ENCODE measurements around the gene BARX1.
"Not testable (repeated sequence)": the region's sequence is repeated elsewhere in the genome, so short reads cannot be mapped to it uniquely, and the experiment has no call there.

BARX1 gene

DNA sequence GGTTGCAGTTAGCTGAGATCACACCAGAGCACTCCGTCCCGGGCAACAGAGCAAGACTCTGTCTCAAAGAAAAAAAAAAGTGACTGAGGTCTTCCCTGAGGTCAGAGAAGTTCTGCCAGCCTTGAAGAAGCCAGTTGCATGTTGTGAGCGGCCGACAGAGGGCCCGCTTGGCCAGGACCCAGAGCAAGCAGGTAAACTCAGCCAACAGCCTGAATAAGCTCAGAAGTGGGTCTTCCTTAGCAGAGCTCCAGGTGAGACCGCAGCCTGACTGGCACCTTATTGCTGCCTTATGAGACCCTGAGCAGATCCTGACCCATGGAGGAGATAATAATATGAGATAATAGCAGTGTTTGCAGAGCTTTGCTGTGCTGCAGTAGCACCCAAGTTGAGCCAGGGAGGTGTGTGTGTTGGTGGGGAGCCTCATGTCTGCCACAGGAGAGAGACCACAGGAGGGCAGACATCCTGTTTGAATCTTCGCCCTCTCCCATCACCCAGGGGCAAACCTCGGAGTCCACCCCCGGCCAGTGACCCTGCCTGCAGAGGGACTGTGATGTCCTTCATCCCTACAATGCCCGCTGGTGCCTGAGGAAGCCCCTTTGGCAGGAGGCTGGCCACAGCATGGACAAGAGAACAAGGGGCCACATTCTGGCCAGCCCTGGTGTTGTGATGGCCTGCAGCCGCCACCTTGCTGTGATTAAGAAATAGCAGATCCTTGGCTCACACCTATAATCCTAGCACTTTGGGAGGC, 10.8 kb upstream of the BARX1 start:
- DNase-seq (ENCODE audit: low spot score): no peak

GRCh38 chr9:93964685-93965084, 9.5 kb upstream of the BARX1 start:
- no peak for DNase-seq (ENCODE audit: low spot score)

DNA sequence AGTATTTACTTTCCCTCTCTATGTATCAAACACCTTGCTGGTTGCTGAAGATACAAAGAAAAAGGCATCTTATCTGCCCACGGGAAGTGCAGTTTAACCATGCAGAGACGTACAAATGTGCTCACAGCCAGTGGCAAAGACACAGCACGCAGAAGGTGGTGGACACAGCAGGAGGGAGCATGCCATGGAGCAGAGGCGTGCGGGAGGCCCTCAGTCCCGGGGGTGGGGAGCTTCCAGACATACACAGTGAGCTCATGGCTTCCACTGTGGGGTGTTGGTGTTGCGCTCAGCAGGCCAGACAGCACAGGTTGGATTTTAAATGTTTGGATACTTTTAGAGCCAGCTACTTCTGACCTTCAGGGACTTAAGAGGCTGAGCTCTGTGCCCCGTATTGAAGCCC, 8.8 kb upstream of the BARX1 start:
- DNase-seq (ENCODE audit: low spot score): no peak

DNA sequence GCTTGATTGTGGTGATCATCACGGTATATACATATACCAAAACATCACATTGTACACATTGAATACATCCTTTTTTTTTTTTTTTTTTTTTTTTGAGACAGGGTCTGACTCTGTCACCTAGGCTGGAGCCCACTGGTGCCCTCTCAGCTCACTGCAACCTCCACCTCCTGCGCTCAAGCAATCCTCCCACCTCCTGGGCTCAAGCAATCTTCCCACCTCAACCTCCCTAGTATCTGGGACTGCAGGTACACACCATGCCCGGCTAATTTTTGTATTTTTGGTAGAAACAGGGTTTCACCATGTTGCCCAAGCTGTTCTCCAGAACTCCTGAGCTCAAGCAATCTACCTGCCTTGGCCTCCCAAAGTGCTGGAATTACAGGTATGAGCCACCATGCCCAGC, 8.3 kb upstream of the BARX1 start:
- DNase-seq (ENCODE audit: low spot score): not testable (repeated sequence)

DNA sequence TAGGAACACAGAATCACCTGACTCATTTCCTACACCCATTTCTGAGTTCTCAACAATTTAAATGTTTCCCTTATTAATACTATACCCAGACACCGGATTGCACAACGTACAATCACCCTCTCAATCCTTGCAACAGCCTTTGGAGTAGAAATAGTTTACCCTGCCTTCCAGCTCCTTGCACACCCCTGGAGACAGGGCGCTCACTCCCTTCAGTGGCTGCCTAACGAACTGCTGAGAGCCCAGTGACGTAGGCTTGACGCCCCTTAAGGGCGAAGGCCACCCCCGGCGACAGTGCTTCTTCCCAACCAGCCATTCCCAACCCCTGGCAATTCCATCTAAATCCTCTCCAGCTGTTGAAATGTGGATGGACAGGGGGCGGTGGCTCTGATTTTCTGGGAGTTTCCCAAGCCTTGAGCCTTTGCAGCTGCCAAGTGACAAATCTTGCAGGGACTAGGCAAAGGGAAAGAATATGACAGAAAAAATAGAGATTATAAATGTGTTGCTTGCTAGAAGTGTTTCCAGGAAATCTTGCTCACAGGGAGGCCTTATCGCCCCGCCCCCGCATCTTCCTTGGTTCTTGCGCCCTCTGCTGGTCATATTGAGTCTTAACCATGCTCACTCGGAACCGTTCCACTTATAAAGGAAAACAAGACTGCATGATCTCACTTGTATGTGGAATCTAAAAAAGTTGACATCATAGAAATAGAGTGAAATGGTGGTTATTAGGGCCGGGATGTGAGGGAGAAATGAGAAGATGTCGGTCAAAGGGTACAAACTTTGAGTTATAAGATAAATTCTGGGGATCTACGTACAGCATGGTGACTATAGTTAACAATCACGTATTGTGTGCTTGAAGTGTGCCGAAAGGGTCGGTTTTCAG, 7.6 kb upstream of the BARX1 start:
- DNase-seq (ENCODE audit: low spot score): peak; percentile 86

- no peak for DNase-seq (ENCODE audit: low spot score)
Observed at GRCh38 chr9:93962017-93962416, 6.9 kb upstream of the BARX1 start.

DNA sequence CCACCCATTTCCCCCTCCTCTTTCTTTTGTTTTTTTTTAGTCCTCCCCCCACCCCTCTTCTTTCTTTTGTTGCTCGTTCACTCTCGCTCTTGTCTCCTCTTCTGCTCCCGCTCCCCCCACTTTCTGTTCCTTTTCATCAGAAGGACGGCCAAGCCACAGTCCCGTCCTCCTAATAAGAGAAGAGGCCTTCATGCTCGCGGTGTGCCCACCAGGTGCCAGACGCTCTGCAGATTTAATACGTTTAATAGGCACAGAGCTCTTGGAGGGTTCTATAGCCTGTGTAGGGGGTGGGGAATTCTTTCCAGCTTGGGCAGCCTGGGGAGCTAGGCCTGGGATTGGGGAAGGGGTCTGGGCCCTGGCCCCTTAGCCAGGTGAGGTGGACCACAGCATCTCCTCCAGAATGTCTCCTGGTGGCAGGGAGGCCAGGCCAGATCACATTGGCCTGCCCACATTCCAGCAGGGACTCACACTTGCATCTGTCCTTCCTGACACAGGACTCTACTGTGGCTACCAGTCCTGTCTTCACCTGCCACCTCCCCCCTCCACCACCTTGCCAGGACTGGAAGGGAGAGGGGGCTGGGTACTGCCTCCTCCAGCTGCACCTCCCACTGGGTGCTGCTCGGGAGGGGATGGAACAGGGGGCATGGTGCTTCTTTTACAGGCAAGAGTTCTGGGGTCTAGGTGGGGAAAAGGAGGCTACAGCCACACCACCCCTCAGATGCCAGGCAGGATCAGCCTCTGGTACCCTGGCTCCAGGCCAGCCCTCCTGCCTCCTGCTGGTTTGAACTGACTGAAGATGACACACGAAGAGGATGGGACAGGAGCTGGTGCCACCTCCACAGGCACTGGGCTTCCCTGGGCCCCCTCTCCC, 6.1 kb upstream of the BARX1 start:
- no peak for DNase-seq (ENCODE audit: low spot score)

GRCh38 chr9:93960221-93960970, 5.2 kb upstream of the BARX1 start:
- DNase-seq (ENCODE audit: low spot score): no peak

DNA sequence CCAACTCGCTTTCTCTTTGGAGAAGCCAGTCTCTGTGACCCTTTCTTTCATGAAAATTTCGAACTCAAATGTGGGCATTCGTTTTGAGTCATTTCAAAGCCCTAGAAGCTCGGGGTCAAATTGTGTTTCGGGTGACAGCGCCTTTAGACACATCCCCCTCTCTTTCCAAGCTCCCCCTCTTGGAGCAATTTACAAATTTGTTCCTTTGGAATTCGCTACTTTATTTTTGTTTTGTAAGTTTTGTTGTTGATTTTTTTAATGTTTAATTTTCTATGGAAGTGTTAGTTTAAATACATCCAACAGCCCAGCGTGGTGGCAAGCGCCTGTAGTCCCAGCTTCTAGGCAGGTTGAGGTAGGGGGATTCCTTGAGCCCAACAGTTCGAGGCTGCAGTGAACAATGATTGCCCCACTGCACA, 4.6 kb upstream of the BARX1 start:
- no peak for DNase-seq (ENCODE audit: low spot score)

- DNase-seq (ENCODE audit: low spot score): no peak
Observed at GRCh38 chr9:93958819-93959682, 3.9 kb upstream of the BARX1 start.

DNA sequence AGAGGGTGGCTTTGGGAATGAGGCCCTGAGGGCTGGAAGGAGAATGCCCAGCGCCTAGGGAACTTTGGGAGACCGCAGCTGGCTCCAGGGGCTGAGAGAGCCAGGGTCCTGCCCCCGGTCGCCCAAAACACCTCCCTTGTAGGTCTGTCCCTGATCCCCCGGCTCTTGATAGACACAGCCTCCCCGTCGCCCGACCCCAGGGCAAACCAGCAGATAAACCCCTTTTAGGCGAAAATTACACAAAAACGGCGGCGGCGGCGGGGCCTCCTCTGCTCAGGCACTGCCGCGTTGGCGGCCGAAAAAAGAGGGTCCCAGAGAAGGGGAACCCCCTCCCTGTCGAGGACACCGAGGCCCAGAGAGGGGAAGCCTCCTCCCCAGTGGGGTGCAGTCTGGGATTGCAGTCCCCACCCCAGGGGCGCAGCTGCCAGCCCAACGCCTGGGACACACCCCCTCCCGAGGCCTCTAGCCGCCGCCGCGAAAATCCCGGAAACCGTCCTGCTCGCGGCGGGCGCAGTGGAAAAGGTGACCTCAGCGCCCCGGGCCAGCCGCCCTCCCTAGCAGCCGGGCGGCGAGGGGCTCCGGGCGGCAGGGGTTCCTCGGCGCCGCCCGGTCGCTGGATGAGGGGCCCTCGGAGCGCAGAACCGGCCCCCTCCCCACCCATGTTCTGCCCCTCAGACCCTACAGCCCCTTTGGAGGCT, 3.1 kb upstream of the BARX1 start:
- DNase-seq (ENCODE audit: low spot score): no peak

DNA sequence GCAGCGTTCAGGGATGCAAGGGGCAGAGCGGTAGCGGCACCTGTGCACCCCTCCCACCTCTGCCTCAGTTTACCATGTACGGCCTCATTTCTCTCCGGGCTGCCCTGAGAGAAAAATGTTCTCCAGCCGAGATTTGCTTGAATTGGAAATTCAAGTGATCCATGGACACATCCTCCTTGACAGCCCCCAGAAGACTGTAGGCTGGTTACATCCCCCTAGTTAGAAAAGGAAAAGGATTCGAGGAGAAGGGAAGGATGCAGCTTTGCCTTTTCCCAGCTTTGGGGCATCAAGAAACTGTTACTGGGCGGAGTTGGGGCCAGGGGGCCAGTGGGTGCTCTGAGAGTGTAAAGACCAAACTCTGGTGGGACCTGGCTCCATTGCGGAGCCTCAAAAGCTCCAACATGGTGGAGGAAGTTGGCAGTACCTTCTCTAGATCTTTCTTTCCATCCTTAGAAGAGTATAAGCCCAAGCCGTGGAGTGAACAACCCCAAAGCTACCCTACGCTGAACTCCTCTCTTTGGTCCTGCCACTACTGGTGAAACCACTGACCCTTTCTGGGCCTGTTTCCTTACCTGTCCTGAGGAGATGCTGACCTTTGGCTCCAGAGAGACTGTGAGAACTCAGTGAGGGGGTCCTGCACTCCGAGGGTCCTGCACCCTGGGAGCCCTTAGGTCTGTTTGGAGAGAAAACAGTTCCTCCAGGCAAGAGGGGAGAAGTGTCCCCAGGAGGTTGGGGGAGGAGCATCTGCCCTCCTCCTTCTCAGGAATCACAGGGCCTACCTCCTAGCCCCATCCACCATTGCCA, 1.0 kb upstream of the BARX1 start:
- DNase-seq (ENCODE audit: low spot score): no peak

- no peak for DNase-seq (ENCODE audit: low spot score)
Observed at GRCh38 chr9:93954434-93955061, 607 bp downstream of the BARX1 start.

DNA sequence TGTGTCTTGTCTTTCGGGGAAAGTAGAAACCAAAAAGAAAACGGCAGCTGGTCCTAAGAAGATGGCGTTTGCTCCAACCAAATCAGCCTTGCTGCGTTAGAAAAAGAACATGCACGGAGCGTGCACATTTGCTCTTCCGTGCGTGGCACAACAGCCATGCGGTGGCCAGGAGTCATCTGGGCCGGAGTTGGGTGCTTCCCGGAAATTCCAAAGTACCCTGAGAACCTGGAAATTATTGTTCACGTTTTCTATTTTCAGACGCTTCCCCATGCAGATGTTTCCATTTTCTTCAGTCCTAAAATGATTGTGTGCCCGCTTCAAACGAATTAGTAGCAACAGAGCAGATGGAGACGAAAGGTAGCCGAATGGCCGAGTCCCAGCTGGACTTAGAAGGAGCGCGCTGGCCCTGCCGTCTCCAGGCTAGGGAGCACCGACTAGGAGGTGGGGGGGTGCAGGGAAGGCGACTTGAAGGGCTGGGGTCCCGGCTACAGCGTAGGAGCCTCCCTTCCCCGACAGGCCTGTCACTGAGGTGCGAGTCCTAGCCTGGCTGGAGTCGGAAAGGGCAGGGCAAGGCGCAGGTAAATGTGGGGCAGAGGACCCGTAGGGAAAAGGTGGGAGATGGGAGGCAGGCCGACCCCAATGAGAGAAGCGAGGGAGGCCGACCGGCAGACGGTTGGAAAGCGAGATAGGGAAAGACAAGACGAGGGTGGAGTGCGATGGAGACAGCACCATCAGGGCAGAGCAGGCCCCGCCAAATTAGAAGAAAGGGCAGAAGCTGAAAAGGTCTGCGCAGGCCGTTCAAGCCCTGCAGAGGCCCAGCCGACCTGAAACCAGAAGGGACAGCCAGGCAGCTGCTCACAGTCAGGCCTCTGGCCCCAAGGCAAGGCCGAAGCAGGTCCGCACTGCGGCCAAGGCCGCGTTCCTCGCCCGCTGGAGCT, 1.4 kb downstream of the BARX1 start:
- no peak for DNase-seq (ENCODE audit: low spot score)

DNA sequence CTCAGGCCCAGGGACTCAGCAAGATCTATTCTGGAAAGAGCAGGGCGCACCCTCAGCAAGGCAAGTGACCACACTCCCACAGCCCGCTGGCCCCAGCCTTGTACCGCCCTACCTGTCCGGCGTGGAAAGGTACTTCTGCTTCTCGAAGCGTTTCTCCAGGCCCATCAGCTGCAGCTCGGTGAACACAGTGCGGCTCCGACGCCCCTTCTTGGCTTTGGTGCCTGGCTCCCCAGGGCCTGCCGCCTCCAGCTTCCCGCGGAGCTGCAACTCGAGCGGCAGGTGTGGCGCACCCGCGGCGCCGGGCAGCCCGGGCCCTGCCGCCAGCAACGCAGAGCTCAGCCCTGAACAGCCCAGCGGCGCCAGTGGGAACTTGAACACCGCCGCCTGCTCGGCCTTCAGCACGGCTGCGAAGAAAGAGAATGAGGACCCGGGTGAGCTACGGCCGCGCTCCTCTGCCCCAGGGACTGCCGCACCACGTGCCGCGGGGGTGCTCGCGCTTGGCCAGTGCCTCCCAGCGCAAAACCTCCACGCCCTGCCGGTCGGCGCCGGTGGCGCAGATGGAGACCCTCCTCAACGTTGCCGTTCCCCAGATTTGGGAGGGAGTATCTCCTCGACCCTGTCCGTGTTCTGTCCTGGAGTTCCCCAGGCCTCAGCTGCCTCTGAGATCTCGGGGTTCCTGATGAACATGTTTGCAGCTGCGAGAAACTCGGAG, 2.2 kb downstream of the BARX1 start:
- DNase-seq (ENCODE audit: low spot score): no peak

- no peak for DNase-seq (ENCODE audit: low spot score)
Observed at GRCh38 chr9:93952119-93952783, 2.9 kb downstream of the BARX1 start.
